PC-3 (cell line): Measurements from ENCODE around the gene CRIM1. TPM values are rescaled to one million over a fixed set of nuclear protein-coding genes. Genes with fewer than 3 reads are reported as not detected.

ENCODE experiments used
- ATAC-seq: fragments of 200-7000 bp; cut with Tn5 transposase; 2 replicates; pipeline ENCODE4 v1.9.1; 2020; ENCODE audit warnings: mild to moderate bottlenecking, moderate library complexity
- BruUV-seq: library from RNA; stranded (reverse); fragments of 400-500 nt; replicated peaks from 2 replicates; lab custom pipeline; 2021; lab: Mats Ljungman, UMichigan
- CTCF ChIA-PET: fragments of 300-600 bp; sonication (Branson Sonifier 250); formaldehyde crosslinking; loops from one replicate; lab custom pipeline; 2022; ENCODE audit warnings: antibody characterized with exemption; lab: Charles Lee
- POLR2A ChIA-PET: fragments of 300-600 bp; sonication (Branson Sonifier 250); formaldehyde crosslinking; loops from one replicate; lab custom pipeline; 2022; ENCODE audit warnings: antibody characterized with exemption; ENCODE audit not compliant: unreplicated experiment; lab: Charles Lee
- DNase-seq: peaks from one replicate; pipeline ENCODE4 v3.0.0-alpha.2; 2015
- H2AFZ ChIP-seq: fragments of 300-600 bp; sonication (generic); 2 replicates; pipeline ENCODE4 v1.6.0; 2016; ENCODE audit warnings: antibody characterized with exemption, low read length
- H3F3A ChIP-seq: fragments of 300-600 bp; sonication (generic); one replicate; pipeline ENCODE4 v1.6.0; 2017; ENCODE audit warnings: antibody characterized with exemption, low read length, control low read depth, mild to moderate bottlenecking; ENCODE audit not compliant: unreplicated experiment
- H3K27ac ChIP-seq: fragments of 300-600 bp; sonication (generic); 2 replicates; pipeline ENCODE4 v1.5.1; 2016; ENCODE audit warnings: mild to moderate bottlenecking, low read length
- H3K27me3 ChIP-seq: fragments of 300-600 bp; sonication (generic); 2 replicates; pipeline ENCODE4 v1.6.1; 2016; ENCODE audit warnings: low read length, mixed read lengths
- H3K36me3 ChIP-seq: fragments of 300-600 bp; sonication (generic); 2 replicates; pipeline ENCODE4 v1.6.1; 2016; ENCODE audit warnings: low read depth, mixed run types, low read length, mixed read lengths
- H3K4me1 ChIP-seq: fragments of 300-600 bp; sonication (generic); 2 replicates; pipeline ENCODE4 v1.5.1; 2016; ENCODE audit warnings: low read length; ENCODE audit not compliant: insufficient read depth
- H3K4me2 ChIP-seq: fragments of 300-600 bp; sonication (generic); 2 replicates; pipeline ENCODE4 v1.6.0; 2016; ENCODE audit warnings: low read length
- H3K4me3 ChIP-seq: fragments of 300-600 bp; sonication (generic); 2 replicates; pipeline ENCODE4 v1.5.1; 2016; ENCODE audit warnings: mild to moderate bottlenecking, low read length, mixed read lengths
- H3K79me2 ChIP-seq: fragments of 300-600 bp; sonication (generic); 2 replicates; pipeline ENCODE4 v1.6.1; 2017; ENCODE audit warnings: low read length, mixed read lengths
- H3K9ac ChIP-seq: fragments of 300-600 bp; sonication (generic); 2 replicates; pipeline ENCODE4 v1.6.0; 2016; ENCODE audit warnings: mild to moderate bottlenecking, low read length
- H3K9me2 ChIP-seq: fragments of 300-600 bp; sonication (generic); replicated peaks from 2 replicates; pipeline ENCODE4 v1.6.1; 2016; ENCODE audit warnings: mixed run types, low read length, mixed read lengths
- H3K9me3 ChIP-seq: fragments of 300-600 bp; sonication (generic); 2 replicates; pipeline ENCODE4 v1.6.1; 2016; ENCODE audit warnings: low read length, mixed read lengths
- H4K20me1 ChIP-seq: fragments of 300-600 bp; sonication (generic); 2 replicates; pipeline ENCODE4 v1.6.1; 2016; ENCODE audit warnings: low read length, mixed read lengths
- CTCF ChIP-seq: fragments of 300-600 bp; sonication (generic); conservative IDR thresholded peaks from 2 replicates; pipeline ENCODE4 v1.5.1; 2017; ENCODE audit warnings: antibody characterized with exemption, low read depth, mild to moderate bottlenecking, low read length
- EZH2 ChIP-seq: fragments of 300-600 bp; sonication (generic); IDR thresholded peaks from one replicate; pipeline ENCODE4 v1.6.1; 2017; ENCODE audit warnings: antibody characterized with exemption, mild to moderate bottlenecking, low read length; ENCODE audit not compliant: unreplicated experiment
- EZH2phosphoT487 ChIP-seq: fragments of 300-600 bp; sonication (generic); IDR thresholded peaks from 2 replicates; pipeline ENCODE4 v1.6.1; 2018; ENCODE audit warnings: mild to moderate bottlenecking, antibody characterized with exemption, low read length, borderline replicate concordance
- intact Hi-C: fragments of 100-400 bp; cut with micrococcal nuclease; formaldehyde crosslinking; loops from 2 replicates; pipeline ENCODE4 v1.9.0; 2023
- total RNA-seq: library from RNA; depleted of rRNA; stranded (reverse); fragments of >200 nt; gene quantifications from 2 replicates; pipeline ENCODE4 v1.2.3, GENCODE V29; 2014

Gene CRIM1
- total RNA-seq, 1 experiment from 2014 or later, result 70.7 TPM

GRCh38 chr2:36464006-36464721 is 108.6 kb downstream of the CRIM1 start:
- TF ChIP-seq EZH2phosphoT487 (no peak), CTCF (no peak), EZH2 (no peak)
- ATAC-seq (no peak), DNase-seq (no peak)
- H3K27me3 ChIP-seq, result no peaks in the 10 kb centered on the region
- no peaks in the 10 kb centered on the region for H4K20me1 ChIP-seq
- H3K9me2 ChIP-seq, result no peaks in the 10 kb centered on the region
- H3K4me2 ChIP-seq, result no peak overlapping the region
- no peaks in the 10 kb centered on the region for H3K9me3 ChIP-seq
- H3K27ac ChIP-seq, result no peak overlapping the region
- H3K36me3 ChIP-seq, result peaks cover 22% of the 10 kb centered on the region
- intact Hi-C loops, result loop anchor here (5.0 kb wide), 1 partner anchor 92 kb away; no protein-coding TSS in a partner anchor
- peaks cover 29% of the 10 kb centered on the region for H3K79me2 ChIP-seq
- POLR2A ChIA-PET, result no interaction called here
- CTCF ChIA-PET, result no interaction called here
- peaks cover 36% of the 10 kb centered on the region for H3K4me1 ChIP-seq
- no peaks in the 10 kb centered on the region for H3F3A ChIP-seq
- BruUV-seq, result no TSS peak
- H3K4me3 ChIP-seq, result no peak overlapping the region
- no peak overlapping the region for H2AFZ ChIP-seq
- H3K9ac ChIP-seq, result no peak overlapping the region

- no peak for DNase-seq
- H3K9ac ChIP-seq, result no peak overlapping the region
- ChIA-PET POLR2A (no interaction called here), CTCF (no interaction called here)
- no peak overlapping the region for H3K27ac ChIP-seq
- no peak overlapping the region for H3K4me3 ChIP-seq
- no peak overlapping the region for H3K4me2 ChIP-seq
- no peak overlapping the region for H2AFZ ChIP-seq
- BruUV-seq, result no TSS peak
- H4K20me1 ChIP-seq, result no peaks in the 10 kb centered on the region
- peaks cover 34% of the 10 kb centered on the region for H3K36me3 ChIP-seq
- peaks cover 20% of the 10 kb centered on the region for H3K79me2 ChIP-seq
- peaks cover 17% of the 10 kb centered on the region for H3K4me1 ChIP-seq
- H3K27me3 ChIP-seq, result no peaks in the 10 kb centered on the region
- no peak for ATAC-seq
- no peaks in the 10 kb centered on the region for H3K9me3 ChIP-seq
- no peak for TF ChIP-seq EZH2
- no peak for TF ChIP-seq EZH2phosphoT487
- TF ChIP-seq CTCF, result no peak
- H3K9me2 ChIP-seq, result no peaks in the 10 kb centered on the region
- H3F3A ChIP-seq, result no peaks in the 10 kb centered on the region
- intact Hi-C loops, result no loop called here
These were observed 110.6 kb downstream of the CRIM1 start for GRCh38 chr2:36466135-36466534.

- intact Hi-C loops, result no loop called here
- Histone ChIP-seq H3K4me3 (no peak overlapping the region), H3K27ac (no peak overlapping the region), H3K9me2 (no peaks in the 10 kb centered on the region), H3K79me2 (peaks cover under 1% of the 10 kb centered on the region; the same call in 1 of the 2 replicates), H3F3A (no peaks in the 10 kb centered on the region), H3K4me2 (no peak overlapping the region), H3K27me3 (no peaks in the 10 kb centered on the region), H3K9me3 (no peaks in the 10 kb centered on the region), H3K9ac (no peak overlapping the region), H2AFZ (no peak overlapping the region), H3K36me3 (peaks cover 55% of the 10 kb centered on the region), H3K4me1 (no peaks in the 10 kb centered on the region), H4K20me1 (no peaks in the 10 kb centered on the region)
- POLR2A ChIA-PET, result no interaction called here
- TF ChIP-seq CTCF, result no peak
- no peak for TF ChIP-seq EZH2
- no peak for TF ChIP-seq EZH2phosphoT487
- ATAC-seq, result no peak
- CTCF ChIA-PET, result no interaction called here
- no TSS peak for BruUV-seq
- DNase-seq, result no peak
These were observed 113.0 kb downstream of the CRIM1 start for GRCh38 chr2:36468463-36469105.
